GM12873 (cell line): ENCODE data around the gene SUN1.

Source experiments
- TF ChIP-seq, protein P1 (sequence below): IDR thresholded peaks from 2 replicates; pipeline ENCODE4 v1.5.1; 2012; ENCODE audit warnings: low read depth, mild to moderate bottlenecking, moderate library complexity, low read length, control low read depth; ENCODE audit not compliant: insufficient read depth; ENCODE audit errors: missing control alignments

Gene SUN1

DNA sequence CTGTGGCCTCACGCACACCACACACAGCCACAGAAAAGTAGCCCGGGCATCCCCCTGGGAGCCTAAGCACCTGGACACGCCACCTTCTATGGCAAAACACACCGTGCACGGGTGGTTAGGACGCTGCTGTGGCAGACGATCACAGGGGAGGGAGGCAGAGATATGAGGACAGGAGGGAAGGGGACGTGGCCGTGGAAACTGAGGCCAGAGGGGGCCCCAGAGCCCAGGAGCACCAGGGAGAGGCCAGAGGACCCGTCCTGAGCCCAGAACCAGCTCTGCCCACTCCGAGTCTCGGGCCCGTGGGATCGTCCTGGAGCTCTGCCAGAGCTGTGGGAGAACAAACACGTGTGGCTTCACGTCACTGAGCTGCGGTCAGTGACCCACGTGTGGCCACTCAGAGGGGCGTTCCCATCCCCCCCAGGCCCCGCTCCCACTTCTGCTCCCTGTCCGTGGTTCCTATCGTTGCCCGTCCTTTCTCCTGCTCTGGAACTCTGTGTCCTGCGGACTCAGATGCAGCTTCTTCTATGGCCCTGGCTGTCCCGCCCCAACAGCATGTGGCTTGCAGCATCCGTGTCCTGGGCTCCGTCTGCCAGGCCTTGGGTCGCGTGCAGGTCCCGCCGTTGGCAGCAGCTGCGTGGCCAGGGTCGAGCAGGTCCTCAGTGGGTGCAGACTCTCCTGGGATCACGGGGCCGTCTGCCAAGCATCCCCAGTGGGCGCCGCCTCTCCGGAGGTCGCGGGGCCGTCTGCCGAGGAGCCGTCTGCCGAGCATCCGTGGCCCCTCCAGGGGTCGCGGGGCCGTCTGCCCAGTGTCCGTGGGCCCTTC lies 75.1 kb downstream of the SUN1 start:
- TF ChIP-seq, protein P1, sequence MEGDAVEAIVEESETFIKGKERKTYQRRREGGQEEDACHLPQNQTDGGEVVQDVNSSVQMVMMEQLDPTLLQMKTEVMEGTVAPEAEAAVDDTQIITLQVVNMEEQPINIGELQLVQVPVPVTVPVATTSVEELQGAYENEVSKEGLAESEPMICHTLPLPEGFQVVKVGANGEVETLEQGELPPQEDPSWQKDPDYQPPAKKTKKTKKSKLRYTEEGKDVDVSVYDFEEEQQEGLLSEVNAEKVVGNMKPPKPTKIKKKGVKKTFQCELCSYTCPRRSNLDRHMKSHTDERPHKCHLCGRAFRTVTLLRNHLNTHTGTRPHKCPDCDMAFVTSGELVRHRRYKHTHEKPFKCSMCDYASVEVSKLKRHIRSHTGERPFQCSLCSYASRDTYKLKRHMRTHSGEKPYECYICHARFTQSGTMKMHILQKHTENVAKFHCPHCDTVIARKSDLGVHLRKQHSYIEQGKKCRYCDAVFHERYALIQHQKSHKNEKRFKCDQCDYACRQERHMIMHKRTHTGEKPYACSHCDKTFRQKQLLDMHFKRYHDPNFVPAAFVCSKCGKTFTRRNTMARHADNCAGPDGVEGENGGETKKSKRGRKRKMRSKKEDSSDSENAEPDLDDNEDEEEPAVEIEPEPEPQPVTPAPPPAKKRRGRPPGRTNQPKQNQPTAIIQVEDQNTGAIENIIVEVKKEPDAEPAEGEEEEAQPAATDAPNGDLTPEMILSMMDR, result no peak

DNA sequence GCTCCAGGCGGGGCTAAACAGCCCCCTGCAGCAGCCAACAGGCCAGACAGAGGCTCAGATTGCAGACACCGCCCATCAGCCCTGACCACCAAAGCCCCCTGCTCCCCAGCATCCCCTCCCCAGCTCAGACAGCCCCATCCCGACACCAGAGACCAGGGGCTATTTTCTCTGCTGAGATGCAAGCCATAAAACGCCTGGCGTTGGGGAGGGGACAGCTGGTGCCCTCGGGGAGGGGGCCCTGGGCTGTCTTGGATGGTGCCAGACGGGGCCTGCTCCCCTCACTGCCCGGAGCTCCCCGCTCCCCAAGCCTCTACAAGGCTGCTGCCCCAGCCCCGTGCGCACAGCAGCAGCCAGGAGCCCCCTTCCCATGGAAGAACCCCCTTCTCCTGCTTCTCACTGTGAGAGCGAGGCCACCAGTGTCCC lies 75.9 kb downstream of the SUN1 start:
- TF ChIP-seq, protein P1, result no peak

DNA sequence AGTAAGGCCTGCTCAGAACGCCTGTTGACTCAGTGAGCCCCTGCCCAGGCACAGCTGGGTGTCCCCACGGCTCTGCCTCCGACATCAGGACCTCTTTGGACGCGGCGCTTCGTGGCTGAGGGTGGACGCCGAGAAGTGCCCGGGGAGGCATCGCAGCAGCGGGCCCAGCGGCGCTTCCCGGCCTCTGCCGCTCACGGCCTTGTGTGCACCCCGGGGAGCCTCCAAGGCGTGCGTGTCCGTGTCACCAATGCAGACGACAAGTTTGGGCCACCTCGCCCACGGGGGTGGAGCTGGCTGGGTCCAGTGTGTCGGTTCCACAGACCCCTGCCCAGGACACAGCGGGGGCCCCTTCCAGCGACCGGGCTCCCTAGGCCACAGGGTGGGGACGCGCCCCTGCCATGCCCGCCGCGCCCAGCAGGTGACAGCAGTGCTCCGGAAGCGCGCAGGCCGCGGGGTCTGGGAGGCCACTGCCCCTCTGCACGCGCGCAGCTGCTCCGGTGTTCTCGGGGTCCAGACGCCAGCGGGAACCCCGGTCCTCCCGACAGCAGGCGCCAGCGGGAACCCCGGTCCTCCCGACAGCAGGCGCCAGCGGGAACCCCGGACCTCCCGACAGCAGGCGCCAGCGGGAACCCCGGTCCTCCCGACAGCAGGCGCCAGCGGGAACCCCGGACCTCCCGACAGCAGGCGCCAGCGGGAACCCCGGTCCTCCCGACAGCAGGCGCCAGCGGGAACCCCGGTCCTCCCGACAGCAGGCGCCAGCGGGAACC lies 76.5 kb downstream of the SUN1 start:
- TF ChIP-seq, protein P1, result peak; percentile 91

DNA sequence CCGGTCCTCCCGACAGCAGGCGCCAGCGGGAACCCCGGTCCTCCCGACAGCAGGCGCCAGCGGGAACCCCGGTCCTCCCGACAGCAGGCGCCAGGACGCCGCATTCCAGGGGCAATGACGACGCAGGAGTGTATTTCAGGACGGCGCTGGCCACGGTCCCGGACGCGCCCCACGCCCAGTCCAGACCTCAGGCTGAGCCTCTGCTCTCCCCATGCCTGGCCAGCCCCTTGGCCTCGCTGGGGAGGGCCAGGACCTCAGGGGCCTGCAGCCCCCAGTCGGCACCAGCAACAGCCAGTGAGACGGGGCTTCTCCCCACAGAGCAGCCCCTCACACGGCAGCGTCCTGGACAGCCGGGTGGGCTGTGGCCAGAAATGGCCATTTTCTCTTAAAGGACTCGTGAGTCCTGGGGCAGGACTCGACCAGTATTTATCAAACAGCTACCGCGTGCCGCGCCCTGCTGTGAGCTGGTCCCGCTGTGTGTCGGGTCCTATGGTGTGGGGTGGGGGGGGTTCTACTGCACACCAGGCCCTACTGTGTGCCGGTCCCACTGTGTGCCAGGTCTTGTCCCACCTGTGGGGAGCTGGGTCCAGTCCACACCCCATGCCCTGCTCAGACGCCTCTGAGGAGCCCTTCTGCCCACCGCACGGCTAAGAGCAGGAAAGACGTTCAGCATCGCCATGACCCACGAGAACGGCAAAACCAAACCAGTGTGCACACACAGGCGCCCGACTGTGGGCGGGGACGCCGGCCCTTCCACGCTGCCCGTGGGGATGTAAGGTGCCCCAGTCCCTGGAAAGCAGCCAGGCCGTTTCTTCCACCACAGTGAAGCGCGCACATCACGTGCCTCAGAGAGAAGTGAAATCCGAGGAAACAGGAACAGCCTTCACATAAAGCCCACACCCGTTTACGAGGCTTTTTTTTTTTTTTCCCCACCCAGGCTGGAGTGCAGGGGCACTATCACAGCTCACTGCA lies 77.4 kb downstream of the SUN1 start:
- TF ChIP-seq, protein P1, result no peak

DNA sequence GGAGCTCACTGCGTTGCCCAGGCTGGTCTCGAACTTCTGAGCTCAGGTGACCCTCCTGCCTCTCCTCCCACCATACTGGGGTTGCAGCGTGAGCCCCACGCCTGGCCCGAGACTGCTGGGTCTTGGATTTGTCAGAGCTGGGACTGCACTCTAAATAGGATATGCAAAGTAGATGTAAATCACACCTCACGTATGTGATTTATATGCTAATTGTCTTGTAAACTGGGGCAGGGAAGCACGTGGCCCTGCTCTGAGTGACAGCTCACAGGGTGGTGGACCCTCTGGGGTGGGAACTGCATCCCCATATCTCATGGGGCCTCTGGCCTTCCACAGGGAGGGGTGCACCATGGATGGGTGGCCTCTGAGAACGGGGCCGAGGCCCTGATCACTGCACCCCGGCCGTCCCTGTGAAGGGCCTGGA lies 78.2 kb downstream of the SUN1 start:
- TF ChIP-seq, protein P1, result no peak

DNA sequence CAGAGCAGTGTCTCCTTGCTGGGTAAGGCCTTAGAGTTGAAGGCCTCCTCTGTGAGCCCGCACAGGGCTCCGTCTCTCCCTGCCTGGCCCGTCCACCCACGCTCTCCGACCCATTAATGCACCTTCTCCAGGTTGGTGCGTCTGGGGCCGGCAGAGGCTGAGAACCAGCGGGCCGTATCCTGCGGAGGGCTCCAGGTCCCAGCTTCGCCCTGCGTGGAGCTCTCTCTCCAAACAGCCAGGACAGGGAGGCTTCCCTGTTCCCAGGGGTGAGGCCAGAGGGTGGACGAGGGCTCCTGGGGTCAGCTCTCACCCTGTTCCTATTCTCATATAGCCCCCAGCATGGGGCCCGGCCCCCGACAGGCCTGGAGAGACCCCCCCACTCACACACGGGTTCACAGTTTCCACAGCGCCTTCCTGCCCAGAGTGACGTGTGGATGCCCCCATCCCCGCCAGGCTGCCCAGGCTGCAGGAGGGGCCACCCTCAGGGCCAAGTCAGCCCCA lies 78.7 kb downstream of the SUN1 start:
- TF ChIP-seq, protein P1, result no peak
